Suprapubic skin (tissue), 4 donors: ENCODE data around the gene REN.

Experiments used
- EP300 ChIP-seq: sonication (generic); formaldehyde crosslinking; IDR thresholded peaks from one replicate; pipeline ENCODE4 v1.6.1; 2017; ENCODE audit warnings: antibody characterized with exemption
- POLR2A ChIP-seq, 2 donors: fragments of 450-650 bp; IDR thresholded peaks; one replicate each; pipeline ENCODE4 v1.6.1; 2017; ENCODE audit warnings: antibody characterized with exemption in 2 of 2, mild to moderate bottlenecking in 2 of 2, moderate library complexity in 2 of 2
- POLR2AphosphoS5 ChIP-seq, 3 donors: sonication (generic); formaldehyde crosslinking; IDR thresholded peaks; one replicate each; pipeline ENCODE4 v1.6.1; 2017; ENCODE audit warnings: antibody characterized with exemption in 3 of 3
- TF ChIP-seq, protein P1 (sequence below), 2 donors: fragments of 200-600 bp in 1 of 2; fragments of 450-650 bp in 1 of 2; sonication (generic) in 1 of 2; IDR thresholded peaks; one replicate each; pipeline ENCODE4 v1.5.1; 2016 to 2019; ENCODE audit warnings: antibody characterized with exemption in 2 of 2, mild to moderate bottlenecking in 1 of 2, moderate library complexity in 1 of 2

DNA sequence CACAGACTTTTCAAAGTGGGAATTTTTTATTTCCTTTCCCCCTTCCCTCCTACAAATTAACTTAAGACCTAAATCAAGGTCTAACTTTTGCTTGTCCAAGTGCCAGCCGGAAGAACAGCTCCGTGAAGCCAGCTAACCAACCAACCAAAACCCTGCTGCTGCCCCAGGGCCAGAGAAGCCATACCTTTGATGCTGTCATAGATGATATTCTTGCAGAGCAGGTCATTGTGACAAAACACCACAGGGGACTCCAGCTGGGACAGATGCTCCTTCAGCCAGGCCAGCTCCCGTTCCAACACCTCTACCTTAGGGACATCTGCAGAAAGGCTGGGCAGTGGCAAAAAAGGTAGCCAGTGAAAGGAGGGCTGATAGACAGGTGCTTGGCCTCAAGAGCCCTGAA, 25.0 kb downstream of the REN start:
- TF ChIP-seq, protein P1, sequence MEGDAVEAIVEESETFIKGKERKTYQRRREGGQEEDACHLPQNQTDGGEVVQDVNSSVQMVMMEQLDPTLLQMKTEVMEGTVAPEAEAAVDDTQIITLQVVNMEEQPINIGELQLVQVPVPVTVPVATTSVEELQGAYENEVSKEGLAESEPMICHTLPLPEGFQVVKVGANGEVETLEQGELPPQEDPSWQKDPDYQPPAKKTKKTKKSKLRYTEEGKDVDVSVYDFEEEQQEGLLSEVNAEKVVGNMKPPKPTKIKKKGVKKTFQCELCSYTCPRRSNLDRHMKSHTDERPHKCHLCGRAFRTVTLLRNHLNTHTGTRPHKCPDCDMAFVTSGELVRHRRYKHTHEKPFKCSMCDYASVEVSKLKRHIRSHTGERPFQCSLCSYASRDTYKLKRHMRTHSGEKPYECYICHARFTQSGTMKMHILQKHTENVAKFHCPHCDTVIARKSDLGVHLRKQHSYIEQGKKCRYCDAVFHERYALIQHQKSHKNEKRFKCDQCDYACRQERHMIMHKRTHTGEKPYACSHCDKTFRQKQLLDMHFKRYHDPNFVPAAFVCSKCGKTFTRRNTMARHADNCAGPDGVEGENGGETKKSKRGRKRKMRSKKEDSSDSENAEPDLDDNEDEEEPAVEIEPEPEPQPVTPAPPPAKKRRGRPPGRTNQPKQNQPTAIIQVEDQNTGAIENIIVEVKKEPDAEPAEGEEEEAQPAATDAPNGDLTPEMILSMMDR (IDR thresholded peaks at IDR 0.05) = no peak
- TF ChIP-seq EP300 (no peak), POLR2A (IDR thresholded peaks at IDR 0.05) (no peak), POLR2AphosphoS5 (IDR thresholded peaks at IDR 0.05) (no peak)
